Mammary epithelial cell (primary cell): ENCODE data around the gene TESK2.

ENCODE experiments used
- CTCF ChIP-seq, 2 donors: IDR thresholded peaks in 1 of 2; conservative IDR thresholded peaks in 1 of 2; 2 replicates each; pipeline ENCODE4 v1.5.1; 2011 to 2012; ENCODE audit warnings: inconsistent platforms in 2 of 2, low read length in 2 of 2, mild to moderate bottlenecking in 2 of 2, control low read depth in 1 of 2, low read depth in 1 of 2; ENCODE audit not compliant: insufficient read depth in 1 of 2; ENCODE audit errors: extremely low read depth in 1 of 2
- EZH2 ChIP-seq: IDR thresholded peaks from 2 replicates; pipeline ENCODE4 v1.6.1; 2012; ENCODE audit warnings: low read length, inconsistent platforms, borderline replicate concordance

DNA sequence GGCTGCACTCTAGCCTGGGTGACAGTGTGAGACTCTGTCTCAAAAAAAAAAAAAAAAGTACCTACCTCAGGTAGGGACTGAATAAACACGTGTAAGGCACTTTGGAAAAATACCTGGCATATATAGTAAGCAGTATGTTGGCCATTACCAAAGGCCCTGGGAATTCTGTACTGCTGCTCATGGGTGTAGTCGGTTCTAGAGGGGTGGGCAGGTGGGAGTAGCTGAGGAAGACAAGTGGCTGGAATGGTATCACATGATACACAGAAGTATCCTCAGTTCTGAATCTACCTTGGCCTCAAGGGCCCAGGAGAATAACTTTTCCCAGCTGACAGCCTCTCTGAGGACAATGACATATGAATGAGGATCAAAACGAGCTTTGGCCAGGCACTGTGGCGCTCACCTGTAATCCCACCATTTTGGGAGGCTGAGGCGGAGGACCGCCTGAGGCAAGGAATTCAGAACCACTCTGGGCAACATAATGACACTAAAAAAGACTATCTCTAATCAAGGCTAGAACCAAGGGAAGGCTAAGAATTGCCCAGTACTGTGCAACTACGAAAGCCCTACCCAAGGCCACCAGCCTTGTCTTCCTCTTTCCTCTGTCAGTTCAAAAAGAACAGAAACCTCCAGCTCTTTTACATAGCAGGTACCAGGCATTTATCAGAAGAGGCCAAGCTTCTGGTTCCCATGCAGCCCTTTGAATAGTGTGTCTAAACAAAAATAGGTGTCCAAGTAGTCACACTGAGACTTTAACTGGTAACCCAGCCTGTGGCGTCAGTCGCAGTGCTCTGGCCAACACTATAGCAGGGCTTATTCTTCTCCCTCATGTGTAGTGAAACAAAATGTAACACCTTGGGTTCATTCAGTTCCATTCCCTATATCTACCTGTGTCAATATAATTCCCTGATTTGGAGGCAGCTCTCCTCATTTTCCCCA, 19.3 kb upstream of the TESK2 start:
- TF ChIP-seq CTCF (conservative IDR thresholded peaks at IDR 0.05 in 1 of 2, IDR thresholded peaks at IDR 0.05 in 1 of 2; ENCODE audit: extremely low read depth in 1 of 2, insufficient read depth in 1 of 2, low read depth in 1 of 2, low read length in 2 of 2) (no peak), EZH2 (no peak)
